ENCODE results near the gene ABLIM1.

The ABLIM1 gene

GRCh38 chr10:114680543-114681117 lies 22.6 kb upstream of the ABLIM1 start:
- no peak overlapping the region for H3K9ac ChIP-seq (ENCODE audit: low read depth, low read length)
- no peak overlapping the region for H3K4me3 ChIP-seq (ENCODE audit: low read length)
- no peaks in the 10 kb centered on the region for H3K36me3 ChIP-seq (ENCODE audit: insufficient read depth, low read length)
- no peak overlapping the region for H3K27ac ChIP-seq (ENCODE audit: low read depth, low read length)
- no peaks in the 10 kb centered on the region for H3K27me3 ChIP-seq (ENCODE audit: insufficient read depth, low read length)
- H3K4me1 ChIP-seq (ENCODE audit: insufficient read depth, low read length): peaks cover 8% of the 10 kb centered on the region; the same call in 1 of the 2 replicates
- 91% methylated on average over 3 of the region's 3 CpGs for WGBS
- no peaks in the 10 kb centered on the region for H3K9me3 ChIP-seq (ENCODE audit: insufficient read depth, low read depth, low read length)

GRCh38 chr10:114679552-114679951 lies 21.5 kb upstream of the ABLIM1 start:
- Histone ChIP-seq H3K9ac (ENCODE audit: low read depth, low read length) (no peak overlapping the region), H3K9me3 (ENCODE audit: insufficient read depth, low read depth, low read length) (no peaks in the 10 kb centered on the region), H3K4me1 (ENCODE audit: insufficient read depth, low read length) (peaks cover 4% of the 10 kb centered on the region; the same call in 1 of the 2 replicates), H3K36me3 (ENCODE audit: insufficient read depth, low read length) (no peaks in the 10 kb centered on the region), H3K27ac (ENCODE audit: low read depth, low read length) (no peak overlapping the region), H3K4me3 (ENCODE audit: low read length) (no peak overlapping the region), H3K27me3 (ENCODE audit: insufficient read depth, low read length) (no peaks in the 10 kb centered on the region)
- WGBS: 75% methylated on average over 2 of the region's 5 CpGs

GRCh38 chr10:114678820-114679219 lies 20.7 kb upstream of the ABLIM1 start:
- H3K27ac ChIP-seq (ENCODE audit: low read depth, low read length): no peak overlapping the region
- WGBS: 96% methylated on average over 2 of the region's 2 CpGs
- H3K4me1 ChIP-seq (ENCODE audit: insufficient read depth, low read length): peaks cover 4% of the 10 kb centered on the region; the same call in 1 of the 2 replicates
- H3K36me3 ChIP-seq (ENCODE audit: insufficient read depth, low read length): no peaks in the 10 kb centered on the region
- H3K9me3 ChIP-seq (ENCODE audit: insufficient read depth, low read depth, low read length): no peaks in the 10 kb centered on the region
- no peak overlapping the region for H3K9ac ChIP-seq (ENCODE audit: low read depth, low read length)
- H3K27me3 ChIP-seq (ENCODE audit: insufficient read depth, low read length): no peaks in the 10 kb centered on the region
- no peak overlapping the region for H3K4me3 ChIP-seq (ENCODE audit: low read length)

- Histone ChIP-seq H3K4me1 (ENCODE audit: insufficient read depth, low read length) (peaks cover 4% of the 10 kb centered on the region; the same call in 1 of the 2 replicates), H3K9ac (ENCODE audit: low read depth, low read length) (no peak overlapping the region), H3K9me3 (ENCODE audit: insufficient read depth, low read depth, low read length) (no peaks in the 10 kb centered on the region), H3K36me3 (ENCODE audit: insufficient read depth, low read length) (no peaks in the 10 kb centered on the region), H3K4me3 (ENCODE audit: low read length) (no peak overlapping the region), H3K27me3 (ENCODE audit: insufficient read depth, low read length) (no peaks in the 10 kb centered on the region), H3K27ac (ENCODE audit: low read depth, low read length) (no peak overlapping the region)
- WGBS: 93% methylated on average over 4 of the region's 4 CpGs
Observed at GRCh38 chr10:114678336-114678735, 20.3 kb upstream of the ABLIM1 start.

- H3K4me1 ChIP-seq (ENCODE audit: insufficient read depth, low read length): peaks cover 4% of the 10 kb centered on the region; the same call in 1 of the 2 replicates
- no peak overlapping the region for H3K4me3 ChIP-seq (ENCODE audit: low read length)
- H3K27me3 ChIP-seq (ENCODE audit: insufficient read depth, low read length): no peaks in the 10 kb centered on the region
- no peak overlapping the region for H3K9ac ChIP-seq (ENCODE audit: low read depth, low read length)
- no peak overlapping the region for H3K27ac ChIP-seq (ENCODE audit: low read depth, low read length)
- H3K9me3 ChIP-seq (ENCODE audit: insufficient read depth, low read depth, low read length): no peaks in the 10 kb centered on the region
- 92% methylated on average over 3 of the region's 4 CpGs for WGBS
- no peaks in the 10 kb centered on the region for H3K36me3 ChIP-seq (ENCODE audit: insufficient read depth, low read length)
Observed at GRCh38 chr10:114674346-114674745, 16.3 kb upstream of the ABLIM1 start.

- H3K9me3 ChIP-seq (ENCODE audit: insufficient read depth, low read depth, low read length): peaks cover 6% of the 10 kb centered on the region; the same call in 1 of the 2 replicates
- H3K27me3 ChIP-seq (ENCODE audit: insufficient read depth, low read length): no peaks in the 10 kb centered on the region
- no peaks in the 10 kb centered on the region for H3K36me3 ChIP-seq (ENCODE audit: insufficient read depth, low read length)
- no peaks in the 10 kb centered on the region for H3K4me1 ChIP-seq (ENCODE audit: insufficient read depth, low read length)
- no peak overlapping the region for H3K27ac ChIP-seq (ENCODE audit: low read depth, low read length)
- H3K9ac ChIP-seq (ENCODE audit: low read depth, low read length): no peak overlapping the region
- 93% methylated on average over 3 of the region's 3 CpGs for WGBS
- no peak overlapping the region for H3K4me3 ChIP-seq (ENCODE audit: low read length)
Observed at GRCh38 chr10:114669648-114670047, 11.6 kb upstream of the ABLIM1 start.

GRCh38 chr10:114668375-114669080 lies 10.5 kb upstream of the ABLIM1 start:
- no peak overlapping the region for H3K4me3 ChIP-seq (ENCODE audit: low read length)
- H3K27me3 ChIP-seq (ENCODE audit: insufficient read depth, low read length): no peaks in the 10 kb centered on the region
- WGBS: 95% methylated on average over 6 of the region's 6 CpGs
- H3K4me1 ChIP-seq (ENCODE audit: insufficient read depth, low read length): peaks cover 8% of the 10 kb centered on the region; the same call in 1 of the 2 replicates
- no peak overlapping the region for H3K27ac ChIP-seq (ENCODE audit: low read depth, low read length)
- no peaks in the 10 kb centered on the region for H3K36me3 ChIP-seq (ENCODE audit: insufficient read depth, low read length)
- H3K9ac ChIP-seq (ENCODE audit: low read depth, low read length): no peak overlapping the region
- H3K9me3 ChIP-seq (ENCODE audit: insufficient read depth, low read depth, low read length): peaks cover 6% of the 10 kb centered on the region; the same call in 1 of the 2 replicates

GRCh38 chr10:114665873-114666272 lies 7.8 kb upstream of the ABLIM1 start:
- Histone ChIP-seq H3K36me3 (ENCODE audit: insufficient read depth, low read length) (no peaks in the 10 kb centered on the region), H3K27ac (ENCODE audit: low read depth, low read length) (no peak overlapping the region), H3K9me3 (ENCODE audit: insufficient read depth, low read depth, low read length) (peaks cover 6% of the 10 kb centered on the region; the same call in 1 of the 2 replicates), H3K9ac (ENCODE audit: low read depth, low read length) (no peak overlapping the region), H3K27me3 (ENCODE audit: insufficient read depth, low read length) (no peaks in the 10 kb centered on the region), H3K4me1 (ENCODE audit: insufficient read depth, low read length) (peaks cover 22% of the 10 kb centered on the region), H3K4me3 (ENCODE audit: low read length) (no peak overlapping the region)
- 92% methylated on average over 1 of the region's 1 CpG for WGBS

- Histone ChIP-seq H3K9me3 (ENCODE audit: insufficient read depth, low read depth, low read length) (peaks cover 6% of the 10 kb centered on the region; the same call in 1 of the 2 replicates), H3K4me3 (ENCODE audit: low read length) (no peak overlapping the region), H3K4me1 (ENCODE audit: insufficient read depth, low read length) (peaks cover 22% of the 10 kb centered on the region), H3K36me3 (ENCODE audit: insufficient read depth, low read length) (no peaks in the 10 kb centered on the region), H3K27ac (ENCODE audit: low read depth, low read length) (no peak overlapping the region), H3K27me3 (ENCODE audit: insufficient read depth, low read length) (no peaks in the 10 kb centered on the region), H3K9ac (ENCODE audit: low read depth, low read length) (no peak overlapping the region)
- 90% methylated on average over 2 of the region's 2 CpGs for WGBS
Observed at GRCh38 chr10:114665406-114665805, 7.3 kb upstream of the ABLIM1 start.

- Histone ChIP-seq H3K36me3 (ENCODE audit: insufficient read depth, low read length) (no peaks in the 10 kb centered on the region), H3K4me3 (ENCODE audit: low read length) (no peak overlapping the region), H3K9me3 (ENCODE audit: insufficient read depth, low read depth, low read length) (peaks cover 6% of the 10 kb centered on the region; the same call in 1 of the 2 replicates), H3K27ac (ENCODE audit: low read depth, low read length) (no peak overlapping the region), H3K4me1 (ENCODE audit: insufficient read depth, low read length) (peaks cover 22% of the 10 kb centered on the region), H3K9ac (ENCODE audit: low read depth, low read length) (no peak overlapping the region), H3K27me3 (ENCODE audit: insufficient read depth, low read length) (no peaks in the 10 kb centered on the region)
- WGBS: 82% methylated on average over 3 of the region's 4 CpGs
Observed at GRCh38 chr10:114664127-114664526, 6.1 kb upstream of the ABLIM1 start.

- Histone ChIP-seq H3K9ac (ENCODE audit: low read depth, low read length) (no peak overlapping the region), H3K9me3 (ENCODE audit: insufficient read depth, low read depth, low read length) (peaks cover 6% of the 10 kb centered on the region; the same call in 1 of the 2 replicates), H3K27ac (ENCODE audit: low read depth, low read length) (no peak overlapping the region), H3K4me1 (ENCODE audit: insufficient read depth, low read length) (peaks cover 22% of the 10 kb centered on the region), H3K4me3 (ENCODE audit: low read length) (no peak overlapping the region), H3K36me3 (ENCODE audit: insufficient read depth, low read length) (no peaks in the 10 kb centered on the region), H3K27me3 (ENCODE audit: insufficient read depth, low read length) (no peaks in the 10 kb centered on the region)
- WGBS: 41% methylated on average over 8 of the region's 8 CpGs
Observed at GRCh38 chr10:114663626-114664025, 5.6 kb upstream of the ABLIM1 start.
